Naive thymus-derived CD4-positive, alpha-beta T cell (primary cell): ENCODE data around the gene CALY. TPM values are rescaled to one million over a fixed set of nuclear protein-coding genes. Genes with fewer than 3 reads are reported as not detected.

Source experiments
- ATAC-seq: fragments of 150-1000 bp; cut with Tn5 transposase; 2 replicates; pipeline ENCODE4 v1.10.0; 2021; ENCODE audit warnings: mild to moderate bottlenecking, moderate library complexity
- CTCF ChIA-PET: fragments of 350-600 bp; sonication (Branson Sonifier 250); formaldehyde crosslinking; loops from one replicate; lab custom pipeline; 2021; ENCODE audit warnings: antibody characterized with exemption; lab: Charles Lee
- POLR2A ChIA-PET: fragments of 350-600 bp; sonication (Branson Sonifier 250); formaldehyde crosslinking; loops from one replicate; lab custom pipeline; 2021; ENCODE audit warnings: antibody characterized with exemption, inconsistent platforms; lab: Charles Lee
- DNase-seq, 9 donors: peaks; one replicate each; pipeline versions ENCODE4 v3.0.0 to v3.0.0-alpha.2; 2020 to 2022; ENCODE audit warnings: mixed read lengths in 1 of 9
- H3K27ac ChIP-seq: one replicate; pipeline ENCODE4 v1.7.0; 2013; ENCODE audit warnings: mild to moderate bottlenecking, low read depth, low read length, moderate library complexity
- H3K27me3 ChIP-seq, 2 donors: one replicate each; pipeline ENCODE4 v1.7.0; 2013; ENCODE audit warnings: low read length in 2 of 2, mild to moderate bottlenecking in 2 of 2, moderate library complexity in 2 of 2; ENCODE audit not compliant: control insufficient read depth in 2 of 2, insufficient read depth in 2 of 2
- H3K36me3 ChIP-seq, 3 experiments: 1 replicate in 2 of 3; 2 replicates in 1 of 3; pipeline ENCODE4 v1.7.0; 2013; ENCODE audit warnings: low read length in 3 of 3, mild to moderate bottlenecking in 3 of 3, moderate library complexity in 1 of 3; ENCODE audit not compliant: insufficient read depth in 3 of 3, control insufficient read depth in 2 of 3
- H3K4me1 ChIP-seq, 2 donors: one replicate each; pipeline ENCODE4 v1.7.0; 2013; ENCODE audit warnings: low read length in 2 of 2, mild to moderate bottlenecking in 2 of 2, moderate library complexity in 1 of 2; ENCODE audit not compliant: control insufficient read depth in 2 of 2, insufficient read depth in 2 of 2
- H3K4me3 ChIP-seq: 2 replicates; pipeline ENCODE4 v1.7.0; 2013; ENCODE audit warnings: mild to moderate bottlenecking, low read length
- H3K9me3 ChIP-seq, 3 experiments: 1 replicate in 2 of 3; 2 replicates in 1 of 3; pipeline ENCODE4 v1.7.0; 2013; ENCODE audit warnings: low read length in 3 of 3; ENCODE audit not compliant: control insufficient read depth in 2 of 3
- H3K27ac Mint-ChIP-seq, 9 donors: one replicate each; pipeline ENCODE4 v1.8.0; 2020 to 2022; ENCODE audit warnings: mixed read lengths in 9 of 9, mild to moderate bottlenecking in 8 of 9, moderate library complexity in 5 of 9, inconsistent platforms in 2 of 9
- H3K27me3 Mint-ChIP-seq, 5 donors: one replicate each; pipeline ENCODE4 v1.8.0; 2021 to 2022; ENCODE audit warnings: mixed read lengths in 5 of 5, mild to moderate bottlenecking in 1 of 5
- H3K36me3 Mint-ChIP-seq, 5 donors: one replicate each; pipeline ENCODE4 v1.8.0; 2020 to 2022; ENCODE audit warnings: mixed read lengths in 5 of 5, mild to moderate bottlenecking in 3 of 5, inconsistent platforms in 1 of 5
- H3K4me1 Mint-ChIP-seq, 7 donors: one replicate each; pipeline ENCODE4 v1.8.0; 2020 to 2022; ENCODE audit warnings: mixed read lengths in 7 of 7, mild to moderate bottlenecking in 3 of 7, inconsistent platforms in 1 of 7
- H3K4me3 Mint-ChIP-seq, 10 donors: one replicate each; pipeline ENCODE4 v1.8.0; 2020 to 2022; ENCODE audit warnings: mild to moderate bottlenecking in 10 of 10, mixed read lengths in 10 of 10, moderate library complexity in 6 of 10, inconsistent platforms in 2 of 10
- H3K9me3 Mint-ChIP-seq, 11 donors: one replicate each; pipeline ENCODE4 v1.8.0; 2020 to 2022; ENCODE audit warnings: mixed read lengths in 11 of 11, mild to moderate bottlenecking in 4 of 11, inconsistent platforms in 1 of 11, moderate library complexity in 1 of 11
- intact Hi-C, 2 donors: fragments of 100-400 bp; cut with micrococcal nuclease; formaldehyde crosslinking; loops; one replicate each; pipeline ENCODE4 v1.15.1; 2023
- polyA plus RNA-seq, 2 donors: library from polyadenylated mRNA; unstranded; fragments of 300-500 nt; fragmentation: Illumina TruSeq; gene quantifications; one replicate each; pipeline ENCODE4 v1.2.3, GENCODE V29; 2021
- total RNA-seq, 6 experiments: library from RNA in 5 of 6; stranded (reverse) in 5 of 6; gene quantifications; 1 replicate in 5 of 6; 2 replicates in 1 of 6; pipeline ENCODE4 v1.2.3 and lab custom pipeline; 2021 to 2026

CALY gene
- total and polyA plus RNA-seq, 7 experiments from 2014 or later, result 0.33 to 5.1 (median 1.9) TPM; not detected in 1

- Histone ChIP-seq H3K36me3 (no peaks in the 10 kb centered on the region), H3K27ac (no peak overlapping the region), H3K9me3 (no peaks in the 10 kb centered on the region), H3K4me3 (no peak overlapping the region), H3K4me1 (peaks cover 8 to 18% of the 10 kb centered on the region in 2 donors), H3K27me3 (peaks cover 8 to 12% of the 10 kb centered on the region in 2 donors)
- ATAC-seq, result no peak
- H3K27me3 Mint-ChIP-seq, result peaks cover 12 to 74% (median 19%) of the 10 kb centered on the region in 5 donors
- H3K36me3 Mint-ChIP-seq, result no peaks in the 10 kb centered on the region
- DNase-seq, result no peak
- H3K9me3 Mint-ChIP-seq, result peaks cover 0 to 8% (median 0%) of the 10 kb centered on the region in 11 donors
- peak overlapping the region in 1 of 9 donors; percentile 71 for H3K27ac Mint-ChIP-seq
- peak overlapping the region in 1 of 10 donors; percentile 29 for H3K4me3 Mint-ChIP-seq
- peaks cover 4 to 18% (median 12%) of the 10 kb centered on the region in 7 donors for H3K4me1 Mint-ChIP-seq
- ChIA-PET POLR2A (interaction anchor here (1.0 kb wide), 1 partner anchor 61 kb away, joined by 4 read pairs; no protein-coding TSS in a partner anchor), CTCF (interaction anchor here (0.5 to 1.9 kb wide), 18 partner anchors 7 to 285 kb away, joined by 3 to 17 read pairs (median 4); partner anchors contain the start of gene FUOM)
- intact Hi-C loops, result loop anchor here (1.0 to 5.0 kb wide), 11 partner anchors 29 to 386 kb away; partner anchors contain the start of genes MTG1 (in 2 of the 2), CFAP46 (in 1 of the 2), PAOX (in 1 of the 2) and SCART1 (in 1 of the 2)
Observed at GRCh38 chr10:133328358-133329343, 8.0 kb downstream of the CALY start.

- POLR2A ChIA-PET, result interaction anchor here (0.9 to 1.1 kb wide), 2 partner anchors 8 to 34 kb away, joined by 3 read pairs; partner anchors contain the start of gene CALY
- H3K27ac Mint-ChIP-seq, result peak overlapping the region in 1 of 9 donors; percentile 2
- H3K27me3 ChIP-seq, result peaks cover 8 to 12% of the 10 kb centered on the region in 2 donors
- no peak overlapping the region for H3K27ac ChIP-seq
- DNase-seq (no peak), ATAC-seq (no peak)
- H3K36me3 Mint-ChIP-seq, result no peaks in the 10 kb centered on the region
- H3K36me3 ChIP-seq, result no peaks in the 10 kb centered on the region
- intact Hi-C loops, result loop anchor here (2.0 to 5.0 kb wide), 6 partner anchors 51 to 386 kb away; partner anchors contain the start of genes CFAP46 (in 1 of the 2), MTG1 (in 1 of the 2), PAOX (in 1 of the 2) and SCART1 (in 1 of the 2)
- H3K4me1 Mint-ChIP-seq, result peaks cover 4 to 18% (median 12%) of the 10 kb centered on the region in 7 donors
- H3K4me1 ChIP-seq, result peaks cover 8 to 18% of the 10 kb centered on the region in 2 donors
- H3K4me3 ChIP-seq, result no peak overlapping the region
- H3K4me3 Mint-ChIP-seq, result peak overlapping the region in 1 of 10 donors; percentile 29
- H3K9me3 ChIP-seq, result no peaks in the 10 kb centered on the region
- peaks cover 0 to 7% (median 0%) of the 10 kb centered on the region in 11 donors for H3K9me3 Mint-ChIP-seq
- peaks cover 12 to 68% (median 19%) of the 10 kb centered on the region in 5 donors for H3K27me3 Mint-ChIP-seq
- CTCF ChIA-PET, result interaction anchor here (0.8 to 0.9 kb wide), 2 partner anchors 193 to 286 kb away, joined by 3 read pairs; no protein-coding TSS in a partner anchor
Observed at GRCh38 chr10:133327651-133328357, 8.9 kb downstream of the CALY start.

- Histone ChIP-seq H3K27me3 (peaks cover 8 to 12% of the 10 kb centered on the region in 2 donors), H3K4me1 (peaks cover 8 to 18% of the 10 kb centered on the region in 2 donors), H3K36me3 (no peaks in the 10 kb centered on the region), H3K9me3 (no peaks in the 10 kb centered on the region), H3K4me3 (no peak overlapping the region), H3K27ac (no peak overlapping the region)
- Mint-ChIP-seq H3K27me3 (peaks cover 12 to 63% (median 19%) of the 10 kb centered on the region in 5 donors), H3K36me3 (no peaks in the 10 kb centered on the region), H3K27ac (peak overlapping the region in 1 of 9 donors; percentile 2), H3K4me1 (peaks cover 4 to 18% (median 12%) of the 10 kb centered on the region in 7 donors), H3K4me3 (peak overlapping the region in 3 of 10 donors; percentile 37 to 88 (median 87)), H3K9me3 (peaks cover 0 to 3% (median 0%) of the 10 kb centered on the region in 11 donors)
- ChIA-PET CTCF (interaction anchor here (0.5 to 1.1 kb wide), 3 partner anchors 16 to 287 kb away, joined by 3 read pairs; no protein-coding TSS in a partner anchor), POLR2A (interaction anchor here (0.9 to 1.1 kb wide), 2 partner anchors 9 to 35 kb away, joined by 3 read pairs; partner anchors contain the start of gene CALY)
- ATAC-seq (no peak), DNase-seq (no peak)
- intact Hi-C loops, result loop anchor here (5.0 kb wide), 4 partner anchors 65 to 385 kb away; partner anchors contain the start of genes CFAP46 (in 1 of the 2), MTG1 (in 1 of the 2) and SCART1 (in 1 of the 2)
Observed at GRCh38 chr10:133326745-133327650, 9.7 kb downstream of the CALY start.

GRCh38 chr10:133326223-133326551 is 10.5 kb downstream of the CALY start:
- H3K4me3 Mint-ChIP-seq, result peak overlapping the region in 9 of 10 donors; percentile 16 to 88 (median 43)
- no peak overlapping the region for H3K27ac ChIP-seq
- H3K4me3 ChIP-seq, result no peak overlapping the region
- H3K27me3 Mint-ChIP-seq, result peaks cover 12 to 56% (median 19%) of the 10 kb centered on the region in 5 donors
- no peaks in the 10 kb centered on the region for H3K36me3 ChIP-seq
- peaks cover 8 to 12% of the 10 kb centered on the region in 2 donors for H3K27me3 ChIP-seq
- peaks cover 0 to 3% (median 0%) of the 10 kb centered on the region in 11 donors for H3K9me3 Mint-ChIP-seq
- ATAC-seq (no peak), DNase-seq (no peak)
- ChIA-PET POLR2A (no interaction called here), CTCF (interaction anchor here (0.5 to 1.1 kb wide), 2 partner anchors 17 to 183 kb away, joined by 3 read pairs; no protein-coding TSS in a partner anchor)
- peaks cover 4 to 18% (median 12%) of the 10 kb centered on the region in 7 donors for H3K4me1 Mint-ChIP-seq
- no peak overlapping the region for H3K27ac Mint-ChIP-seq
- intact Hi-C loops, result loop anchor here (5.0 kb wide), 4 partner anchors 66 to 384 kb away; partner anchors contain the start of genes CFAP46 (in 1 of the 2), MTG1 (in 1 of the 2) and SCART1 (in 1 of the 2)
- H3K9me3 ChIP-seq, result no peaks in the 10 kb centered on the region
- H3K4me1 ChIP-seq, result peaks cover 8 to 18% of the 10 kb centered on the region in 2 donors
- H3K36me3 Mint-ChIP-seq, result no peaks in the 10 kb centered on the region
